Neutrophil (primary cell): ENCODE results near the gene WIF1.

Experiments used
- H3K27ac ChIP-seq: fragments of 200-600 bp; sonication (generic); 2 replicates; pipeline ENCODE4 v1.5.1; 2016; ENCODE audit warnings: mild to moderate bottlenecking, moderate library complexity
- H3K27me3 ChIP-seq: fragments of 200-600 bp; sonication (generic); 2 replicates; pipeline ENCODE4 v1.6.0; 2016; ENCODE audit warnings: mild to moderate bottlenecking
- H3K36me3 ChIP-seq: fragments of 200-600 bp; sonication (generic); 2 replicates; pipeline ENCODE4 v1.5.1; 2017
- H3K4me1 ChIP-seq, 2 experiments: fragments of 200-600 bp in 1 of 2; sonication (generic) in 1 of 2; 1 replicate in 1 of 2; 2 replicates in 1 of 2; pipeline versions ENCODE4 v1.5.1 to v1.6.1; 2013 to 2016; ENCODE audit warnings: low read depth in 1 of 2, low read length in 1 of 2, mild to moderate bottlenecking in 1 of 2, moderate library complexity in 1 of 2; ENCODE audit not compliant: control insufficient read depth in 1 of 2, insufficient read depth in 1 of 2
- H3K4me3 ChIP-seq, 2 experiments: fragments of 200-600 bp in 1 of 2; sonication (generic) in 1 of 2; 1 replicate in 1 of 2; 2 replicates in 1 of 2; pipeline ENCODE4 v1.5.1; 2013 to 2016; ENCODE audit warnings: low read depth in 1 of 2, low read length in 1 of 2, mild to moderate bottlenecking in 1 of 2, moderate library complexity in 1 of 2
- H3K9me3 ChIP-seq: fragments of 200-600 bp; sonication (generic); 2 replicates; pipeline ENCODE4 v1.5.1; 2016
- CTCF ChIP-seq: fragments of 200-600 bp; sonication (generic); IDR thresholded peaks from 2 replicates; pipeline ENCODE4 v1.5.1; 2016; ENCODE audit warnings: antibody characterized with exemption

WIF1 gene

GRCh38 chr12:65055859-65056258, 65.2 kb downstream of the WIF1 start:
- no peaks in the 10 kb centered on the region for H3K4me1 ChIP-seq
- no peak for TF ChIP-seq CTCF
- H3K9me3 ChIP-seq, result no peaks in the 10 kb centered on the region
- no peak overlapping the region for H3K4me3 ChIP-seq
- no peaks in the 10 kb centered on the region for H3K36me3 ChIP-seq
- peaks cover 36% of the 10 kb centered on the region for H3K27me3 ChIP-seq
- no peak overlapping the region for H3K27ac ChIP-seq

GRCh38 chr12:65051218-65051617, 69.9 kb downstream of the WIF1 start:
- no peak overlapping the region for H3K4me3 ChIP-seq
- no peaks in the 10 kb centered on the region for H3K9me3 ChIP-seq
- no peaks in the 10 kb centered on the region for H3K4me1 ChIP-seq
- H3K27ac ChIP-seq, result no peak overlapping the region
- no peak for TF ChIP-seq CTCF
- H3K27me3 ChIP-seq, result peaks cover 30% of the 10 kb centered on the region
- no peaks in the 10 kb centered on the region for H3K36me3 ChIP-seq

GRCh38 chr12:65045269-65045668, 75.8 kb downstream of the WIF1 start:
- H3K36me3 ChIP-seq, result no peaks in the 10 kb centered on the region
- H3K27ac ChIP-seq, result no peak overlapping the region
- no peak overlapping the region for H3K4me3 ChIP-seq
- H3K27me3 ChIP-seq, result peaks cover 53% of the 10 kb centered on the region
- H3K9me3 ChIP-seq, result no peaks in the 10 kb centered on the region
- H3K4me1 ChIP-seq, result no peaks in the 10 kb centered on the region
- TF ChIP-seq CTCF, result no peak

- H3K9me3 ChIP-seq, result no peaks in the 10 kb centered on the region
- H3K4me3 ChIP-seq, result no peak overlapping the region
- no peaks in the 10 kb centered on the region for H3K36me3 ChIP-seq
- no peaks in the 10 kb centered on the region for H3K4me1 ChIP-seq
- peaks cover 18% of the 10 kb centered on the region for H3K27me3 ChIP-seq
- no peak for TF ChIP-seq CTCF
- H3K27ac ChIP-seq, result no peak overlapping the region
Measured at GRCh38 chr12:65039301-65039700, 81.8 kb downstream of the WIF1 start.

GRCh38 chr12:65025136-65025535, 96.0 kb downstream of the WIF1 start:
- Histone ChIP-seq H3K4me1 (no peaks in the 10 kb centered on the region), H3K36me3 (no peaks in the 10 kb centered on the region), H3K4me3 (no peak overlapping the region), H3K27ac (no peak overlapping the region), H3K9me3 (no peaks in the 10 kb centered on the region), H3K27me3 (peaks cover 52% of the 10 kb centered on the region)
- no peak for TF ChIP-seq CTCF

GRCh38 chr12:65023485-65023884, 97.6 kb downstream of the WIF1 start:
- H3K27ac ChIP-seq, result no peak overlapping the region
- H3K4me1 ChIP-seq, result no peaks in the 10 kb centered on the region
- no peaks in the 10 kb centered on the region for H3K36me3 ChIP-seq
- H3K27me3 ChIP-seq, result peaks cover 56% of the 10 kb centered on the region
- no peak overlapping the region for H3K4me3 ChIP-seq
- no peaks in the 10 kb centered on the region for H3K9me3 ChIP-seq
- TF ChIP-seq CTCF, result no peak
